ENCODE measurements around the gene STMN3.

STMN3 gene

GRCh38 chr20:63692436-63693082 is 39.3 kb upstream of the STMN3 start:
- DNase-seq (ENCODE audit: low spot score), result no peak

GRCh38 chr20:63691711-63692435 is 38.6 kb upstream of the STMN3 start:
- DNase-seq (ENCODE audit: low spot score), result no peak

DNA sequence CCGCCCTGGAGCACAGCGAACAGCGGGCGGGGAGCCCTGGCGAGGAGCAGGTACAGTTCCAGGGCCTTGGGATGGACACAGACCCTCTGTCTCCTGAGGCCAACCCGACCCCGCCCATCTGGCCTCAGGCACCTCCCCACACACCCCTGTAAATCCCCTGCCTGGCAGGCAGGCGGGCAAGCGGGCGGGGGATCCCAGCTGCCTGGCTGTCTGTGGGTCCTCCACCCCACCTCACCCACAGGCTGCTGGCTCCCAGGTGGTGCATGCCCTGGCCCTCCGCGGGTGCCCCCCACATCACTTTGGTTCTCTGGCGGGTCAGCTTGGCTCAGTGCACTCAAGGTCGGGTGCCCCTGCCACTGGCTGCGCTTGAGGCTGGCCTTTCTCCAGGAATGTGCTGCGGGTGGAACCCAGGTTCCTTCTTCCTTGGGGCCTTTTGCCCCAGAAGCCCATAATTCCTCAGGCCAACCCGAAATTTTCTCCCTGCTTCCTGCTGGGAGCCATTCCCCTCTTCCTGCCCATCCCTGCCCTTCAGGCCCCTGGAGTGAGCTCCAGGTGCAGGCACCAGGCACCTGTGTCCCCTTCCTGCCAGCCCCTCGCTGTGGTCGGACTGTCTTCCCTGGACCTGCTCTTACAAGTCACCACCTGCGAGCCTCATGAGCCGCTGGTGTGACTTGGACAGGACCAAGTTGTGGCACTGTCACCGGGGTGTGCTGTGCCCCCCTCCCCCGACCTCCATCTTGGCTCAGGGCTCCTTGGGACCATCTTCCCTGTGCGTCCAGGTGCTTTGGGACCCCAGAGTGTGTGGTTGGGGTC is 37.9 kb upstream of the STMN3 start:
- DNase-seq (ENCODE audit: low spot score), result no peak

DNA sequence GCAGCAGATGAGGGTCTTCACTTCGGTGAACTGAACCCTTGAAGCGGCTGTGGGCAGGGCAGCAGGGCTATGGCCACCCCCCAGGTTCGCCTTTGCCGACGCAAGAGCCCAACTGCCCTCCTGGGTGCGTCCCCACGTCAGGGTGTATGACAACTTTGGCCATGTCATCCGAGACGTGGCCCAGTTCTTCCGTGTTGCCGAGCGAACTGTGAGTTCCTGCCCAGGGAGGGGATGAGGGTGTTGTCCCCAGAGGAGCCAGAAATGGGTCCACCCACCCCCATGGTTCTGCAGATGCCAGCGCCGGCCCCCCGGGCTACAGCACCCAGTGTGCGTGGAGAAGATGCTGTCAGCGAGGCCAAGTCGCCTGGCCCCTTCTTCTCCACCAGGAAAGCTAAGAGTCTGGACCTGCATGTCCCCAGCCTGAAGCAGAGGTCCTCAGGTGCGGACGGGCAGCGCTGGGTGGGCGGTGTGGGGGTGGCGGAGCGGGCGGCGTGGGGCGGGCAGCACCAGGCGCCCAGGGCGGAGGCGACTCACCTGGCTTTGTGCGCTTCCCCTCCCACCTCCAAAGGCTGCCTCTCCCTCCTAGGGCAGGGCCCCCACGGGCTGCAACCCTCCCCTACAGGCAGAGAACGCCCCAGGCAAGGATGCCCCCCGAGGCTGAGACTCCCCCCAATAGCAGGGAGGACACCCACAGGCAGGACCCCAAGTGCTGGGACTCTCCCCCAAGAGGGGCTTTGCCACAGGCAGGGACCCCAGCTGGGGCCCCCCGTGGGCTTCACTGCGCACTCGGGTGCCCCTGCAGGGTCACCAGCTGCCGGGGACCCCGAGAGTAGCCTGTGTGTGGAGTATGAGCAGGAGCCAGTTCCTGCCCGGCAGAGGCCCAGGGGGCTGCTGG is 37.0 kb upstream of the STMN3 start:
- DNase-seq (ENCODE audit: low spot score), result no peak

GRCh38 chr20:63689046-63690002 is 36.1 kb upstream of the STMN3 start:
- DNase-seq (ENCODE audit: low spot score), result no peak

GRCh38 chr20:63688228-63689045 is 35.2 kb upstream of the STMN3 start:
- DNase-seq (ENCODE audit: low spot score), result no peak

DNA sequence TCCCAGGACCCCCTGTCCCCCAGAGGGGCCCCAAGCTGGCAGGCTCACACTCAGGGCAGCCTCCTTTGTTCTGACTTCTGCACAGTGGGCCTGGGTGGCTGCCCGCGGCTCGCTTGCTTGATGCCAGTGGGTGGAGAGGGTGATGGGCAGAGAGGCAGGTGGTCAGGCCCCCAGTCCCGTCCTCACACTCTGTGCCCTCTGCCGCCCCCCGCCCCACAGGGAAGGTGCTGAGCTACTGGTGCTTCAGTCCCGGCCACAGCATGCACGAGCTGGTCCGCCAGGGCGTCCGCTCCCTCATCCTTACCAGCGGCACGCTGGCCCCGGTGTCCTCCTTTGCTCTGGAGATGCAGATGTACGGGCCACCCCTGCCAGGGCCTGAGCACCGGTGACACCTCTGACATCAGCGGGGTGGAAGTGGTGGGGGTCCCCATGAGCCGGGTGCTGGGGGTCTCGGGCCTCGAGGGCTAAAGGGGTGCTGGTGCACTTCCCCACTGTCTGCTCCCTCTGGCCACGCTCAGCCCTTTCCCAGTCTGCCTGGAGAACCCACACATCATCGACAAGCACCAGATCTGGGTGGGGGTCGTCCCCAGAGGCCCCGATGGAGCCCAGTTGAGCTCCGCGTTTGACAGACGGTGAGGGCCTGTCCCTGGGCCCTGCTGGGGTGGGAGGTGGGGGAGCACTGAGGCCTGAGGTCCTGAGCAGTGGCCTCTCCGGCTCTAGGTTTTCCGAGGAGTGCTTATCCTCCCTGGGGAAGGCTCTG is 34.4 kb upstream of the STMN3 start:
- no peak for DNase-seq (ENCODE audit: low spot score)

DNA sequence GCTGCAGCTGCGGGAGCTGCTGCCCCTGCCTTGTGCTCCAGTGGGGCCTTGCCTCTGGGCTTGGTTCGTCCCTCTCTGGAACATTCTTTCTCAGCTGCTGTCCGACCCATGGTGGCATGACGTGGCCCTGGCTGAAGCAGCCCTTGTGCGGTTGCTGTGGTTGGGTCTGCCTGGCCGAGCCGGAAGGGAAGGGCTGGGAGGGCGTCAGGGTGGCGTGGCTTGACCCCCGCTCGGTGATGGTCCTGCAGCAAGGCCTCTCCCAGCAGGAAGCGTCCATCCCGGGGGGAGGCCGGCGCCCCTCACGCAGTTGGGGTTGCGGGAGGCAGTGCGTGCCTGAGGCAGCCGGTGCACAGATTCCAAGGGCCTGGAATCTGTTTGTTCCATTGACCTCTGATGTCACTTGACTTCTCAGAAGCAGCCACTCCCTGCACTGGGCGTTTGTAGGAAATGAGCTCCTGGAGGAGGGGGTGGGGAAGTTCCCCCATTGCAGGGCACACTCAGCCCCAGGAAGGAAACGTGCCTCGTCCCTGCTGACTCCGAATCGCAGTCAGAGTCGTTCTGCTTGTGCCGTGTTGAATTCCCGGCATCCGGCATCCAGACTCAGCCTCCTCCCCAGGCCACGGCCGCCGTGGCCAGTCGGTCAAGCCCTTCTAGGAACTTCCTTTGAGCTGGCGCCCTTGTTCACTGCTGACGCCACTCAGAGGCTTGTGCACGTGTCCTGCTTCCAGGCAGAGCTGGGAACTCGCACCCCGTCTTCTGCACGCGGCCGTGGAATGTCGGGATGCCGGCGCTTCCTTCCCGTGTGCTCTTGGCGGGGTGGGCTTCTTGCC is 33.5 kb upstream of the STMN3 start:
- DNase-seq (ENCODE audit: low spot score), result no peak

GRCh38 chr20:63686094-63686491 is 32.9 kb upstream of the STMN3 start:
- DNase-seq (ENCODE audit: low spot score), result no peak

DNA sequence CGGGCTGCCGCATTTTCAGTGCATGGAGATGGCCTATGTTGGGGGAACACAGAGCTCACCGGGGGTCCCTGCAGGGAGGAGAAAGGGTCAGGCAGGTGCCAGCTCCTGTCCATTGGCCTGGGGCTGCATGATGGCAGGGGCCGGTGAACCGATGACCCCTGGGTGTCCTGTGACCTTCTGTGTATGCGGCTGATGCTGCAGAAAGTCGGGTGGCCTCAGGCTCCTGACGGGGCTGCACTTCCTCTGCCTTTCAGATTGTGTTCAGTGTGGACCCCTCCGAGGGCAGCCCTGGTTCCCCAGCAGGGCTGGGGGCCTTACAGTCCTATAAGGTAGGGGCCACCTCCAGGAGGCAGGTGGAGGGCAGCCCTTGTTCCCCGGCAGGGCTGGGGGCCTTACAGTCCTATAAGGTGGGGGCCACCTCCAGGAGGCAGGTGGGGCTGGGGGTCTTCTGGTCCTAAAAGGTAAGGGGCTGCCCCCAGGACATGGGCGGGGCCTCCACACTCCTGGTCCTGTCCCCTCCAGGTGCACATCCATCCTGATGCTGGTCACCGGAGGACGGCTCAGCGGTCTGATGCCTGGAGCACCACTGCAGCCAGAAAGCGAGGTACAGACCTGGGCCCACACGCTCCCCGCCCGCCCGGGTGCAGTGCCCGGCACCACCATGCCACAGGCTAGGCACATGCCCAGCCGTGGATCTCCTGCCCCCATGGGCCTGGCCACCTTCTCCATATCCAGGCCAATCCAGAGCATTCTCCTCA is 32.2 kb upstream of the STMN3 start:
- DNase-seq (ENCODE audit: low spot score), result no peak

- no peak for DNase-seq (ENCODE audit: low spot score)
Observed at GRCh38 chr20:63682384-63683139, 29.3 kb upstream of the STMN3 start.

- no peak for DNase-seq (ENCODE audit: low spot score)
Observed at GRCh38 chr20:63681609-63682142, 28.5 kb upstream of the STMN3 start.

DNA sequence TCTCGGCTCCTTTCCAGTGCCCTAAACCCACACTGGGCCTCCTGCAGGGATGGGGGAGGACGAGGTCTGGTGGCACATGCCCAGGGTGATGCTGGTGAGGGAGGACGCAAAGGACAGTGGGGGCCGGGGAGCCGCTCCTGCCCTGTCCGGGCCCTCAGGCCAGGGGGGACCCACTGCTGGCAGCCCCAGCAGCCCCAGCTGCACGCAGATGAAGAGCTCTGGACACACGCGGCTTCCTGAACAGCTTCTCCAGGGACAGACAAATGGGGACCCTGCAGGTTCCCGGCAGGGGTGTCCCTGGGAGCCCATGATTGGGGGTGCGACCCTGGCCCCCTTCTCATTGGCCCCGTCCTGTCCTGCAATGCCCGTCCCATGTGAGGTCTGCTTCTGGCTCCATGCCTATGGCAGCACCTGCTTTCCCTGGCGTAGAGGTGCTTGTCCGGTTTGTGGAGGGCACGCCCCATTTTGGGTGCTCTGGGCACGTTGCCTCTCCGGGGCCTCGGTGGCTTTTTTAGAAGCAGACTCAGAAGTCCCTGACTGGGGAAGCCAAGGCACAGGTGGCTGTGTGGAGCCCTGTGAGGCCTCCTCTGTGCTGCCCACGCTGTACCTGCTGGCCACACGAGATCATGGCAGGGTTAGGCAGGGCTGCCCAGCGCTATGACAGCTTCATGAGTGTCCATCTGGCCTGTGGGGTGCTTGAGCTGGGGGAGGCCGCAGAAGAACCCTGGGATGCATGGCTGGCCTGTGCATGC is 27.8 kb upstream of the STMN3 start:
- no peak for DNase-seq (ENCODE audit: low spot score)

DNA sequence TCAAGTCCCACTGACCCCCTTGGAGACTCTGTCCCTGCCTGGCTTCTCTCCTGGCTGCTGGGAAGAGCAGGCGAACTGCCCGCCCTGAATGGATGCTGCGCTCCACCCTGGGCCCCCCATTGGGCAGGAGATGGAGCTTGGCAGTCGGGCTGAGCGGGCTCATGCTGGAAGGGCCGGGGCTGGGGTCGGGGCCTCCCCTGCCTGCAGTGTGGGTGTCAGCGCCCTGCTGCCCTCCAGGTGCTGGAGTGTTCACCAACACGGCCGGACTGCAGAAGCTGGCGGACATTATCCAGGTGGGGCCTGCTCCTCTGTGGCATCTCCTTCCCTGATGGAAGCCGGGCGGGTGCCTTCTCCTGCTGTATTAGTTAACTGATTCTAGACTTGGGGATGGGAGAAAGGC is 27.2 kb upstream of the STMN3 start:
- no peak for DNase-seq (ENCODE audit: low spot score)

- no peak for DNase-seq (ENCODE audit: low spot score)
Observed at GRCh38 chr20:63679799-63680305, 26.6 kb upstream of the STMN3 start.

Measured in hematopoietic multipotent progenitor cell treated with erythropoietin and hydrocortisone succinate and interleukin-3 and kit ligand, for 15 days (in vitro differentiated cells).